AG08395 (cell line): ENCODE results near the gene DGCR2.
"Not testable (repeated sequence)": the region's sequence is repeated elsewhere in the genome, so short reads cannot be mapped to it uniquely, and the experiment has no call there.

ENCODE experiments used
- DNase-seq: peaks from one replicate; pipeline ENCODE4 v3.0.0; 2012; ENCODE audit warnings: mixed read lengths, low spot score

Gene DGCR2

DNA sequence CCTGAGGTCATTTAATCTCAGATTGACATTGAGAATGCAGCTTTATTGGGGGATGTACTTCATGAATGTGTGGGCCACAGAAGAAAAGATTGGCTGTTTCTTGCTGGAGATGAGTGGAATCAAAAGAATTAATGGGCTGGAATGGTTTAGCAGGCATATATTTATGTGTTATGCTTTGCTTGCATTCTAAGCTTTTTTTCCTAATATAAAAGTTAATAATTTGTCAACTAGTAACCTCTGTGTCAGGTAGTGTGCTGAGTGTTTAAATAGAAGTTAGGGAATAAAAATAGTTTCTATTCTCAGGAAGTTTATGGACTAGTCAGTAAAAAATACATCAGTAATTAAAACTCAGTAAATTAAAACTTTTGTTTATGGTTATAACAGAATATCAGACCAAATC, 118.7 kb downstream of the DGCR2 start:
- no peak for DNase-seq

DNA sequence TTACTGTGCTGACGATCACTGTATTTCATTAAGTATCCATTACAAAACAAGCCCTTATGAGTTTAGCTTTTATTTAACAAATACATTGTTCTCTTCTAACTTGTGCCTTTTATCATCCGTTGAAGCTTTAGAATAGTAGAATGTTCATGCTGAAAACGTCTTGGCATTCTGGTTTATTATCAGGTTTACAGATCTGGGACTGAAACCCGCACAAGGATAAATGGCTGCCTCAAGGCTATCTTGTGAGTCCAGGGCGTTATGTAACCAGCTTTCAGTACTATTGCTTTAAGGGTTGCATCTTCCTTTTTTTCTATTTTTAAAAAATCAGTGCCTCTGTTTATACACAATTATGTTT, 119.6 kb downstream of the DGCR2 start:
- no peak for DNase-seq

DNA sequence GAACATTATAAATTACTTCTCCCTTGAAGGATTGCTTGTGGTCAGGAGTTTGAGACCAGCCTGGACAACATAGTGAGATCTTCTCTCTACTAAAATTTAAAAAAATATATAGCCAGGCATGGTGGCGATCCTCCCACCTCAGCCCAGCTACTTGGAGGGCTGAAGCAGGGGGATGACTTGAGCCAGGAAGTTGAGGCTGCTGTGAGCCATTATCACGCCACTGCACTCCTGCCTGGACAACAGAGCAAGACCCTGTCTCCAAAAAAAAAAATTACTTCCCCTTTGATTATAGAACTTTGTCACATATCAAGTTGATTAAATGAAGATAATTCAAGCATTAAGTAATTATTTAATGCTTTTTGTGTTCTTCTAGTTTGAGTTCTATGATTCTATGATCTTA, 121.0 kb downstream of the DGCR2 start:
- no peak for DNase-seq

DNA sequence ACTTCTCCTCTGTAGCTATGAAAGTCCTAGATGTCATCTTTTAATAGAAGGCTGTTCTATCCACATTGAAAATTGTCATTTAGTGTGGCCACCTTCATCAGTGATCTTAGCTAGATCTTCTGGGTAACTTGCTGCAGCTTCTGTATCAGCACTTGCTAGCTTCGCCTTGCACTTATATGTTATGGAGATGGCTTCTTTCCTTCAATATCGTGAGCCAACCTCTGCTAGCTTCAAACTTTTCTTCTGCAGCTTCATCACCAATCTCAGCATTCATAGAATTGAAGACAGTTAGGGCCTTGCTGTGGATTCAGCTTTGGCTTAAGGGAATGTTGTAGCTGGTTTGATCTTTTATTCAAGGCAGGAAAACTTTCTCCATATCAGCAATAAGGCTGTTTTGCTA, 122.1 kb downstream of the DGCR2 start:
- not testable (repeated sequence) for DNase-seq

DNA sequence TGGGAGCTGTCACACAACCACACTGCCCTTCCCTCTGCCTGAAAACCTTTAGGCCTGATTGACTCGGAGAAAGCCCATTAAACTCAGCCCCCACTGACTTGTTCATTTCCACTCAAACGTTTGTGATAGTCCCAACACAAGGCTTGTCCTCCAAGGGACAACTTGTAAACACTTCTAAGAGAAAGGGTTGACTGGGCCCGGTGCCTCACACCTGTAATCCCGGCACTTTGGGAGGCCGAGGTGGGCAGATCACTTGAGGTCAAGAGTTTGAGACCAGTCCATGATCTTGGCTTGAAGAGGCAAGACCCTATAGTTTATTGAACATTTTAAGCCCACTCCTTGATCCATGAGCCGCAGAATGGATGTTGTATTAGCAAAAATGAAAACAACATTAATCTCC, 122.8 kb downstream of the DGCR2 start:
- DNase-seq = no peak

DNA sequence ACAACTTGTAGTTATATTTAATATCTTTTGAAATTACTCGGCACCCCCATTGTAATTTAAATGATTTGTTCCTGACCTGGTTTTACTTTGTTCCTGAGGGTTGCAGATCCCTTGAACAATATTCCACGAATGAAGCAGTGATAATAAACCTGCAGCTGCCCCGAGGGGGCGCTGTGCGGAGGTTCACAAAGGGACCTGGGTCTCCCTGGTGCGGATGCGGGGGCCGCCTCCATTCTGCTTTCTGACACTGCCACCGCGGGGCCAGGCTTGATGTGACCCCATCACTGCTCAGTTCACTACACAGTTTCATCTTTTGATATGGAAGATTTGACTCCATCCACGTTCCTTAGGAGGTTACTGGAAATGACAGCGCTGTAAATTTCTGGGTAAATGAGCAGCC, 123.2 kb downstream of the DGCR2 start:
- DNase-seq = no peak

DNA sequence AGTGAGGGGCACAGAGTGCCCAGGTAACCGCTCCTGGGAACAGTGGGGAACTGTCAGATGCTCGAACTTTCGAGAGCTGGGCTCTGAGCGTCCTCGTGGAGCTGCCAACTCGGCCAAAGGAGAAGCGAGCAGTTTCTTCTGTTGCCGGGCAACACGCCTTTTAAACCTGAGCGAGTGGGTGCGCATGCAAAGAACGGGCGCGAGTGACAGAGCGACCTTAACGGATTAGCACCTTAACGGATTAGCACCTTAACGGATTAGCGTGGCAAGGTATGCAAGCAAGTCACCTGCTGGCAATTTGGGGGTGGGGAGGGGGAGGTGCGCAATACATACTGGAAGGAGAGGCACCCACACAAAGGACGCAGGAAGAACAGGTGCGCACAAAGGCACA, 124.3 kb downstream of the DGCR2 start:
- no peak for DNase-seq

DNA sequence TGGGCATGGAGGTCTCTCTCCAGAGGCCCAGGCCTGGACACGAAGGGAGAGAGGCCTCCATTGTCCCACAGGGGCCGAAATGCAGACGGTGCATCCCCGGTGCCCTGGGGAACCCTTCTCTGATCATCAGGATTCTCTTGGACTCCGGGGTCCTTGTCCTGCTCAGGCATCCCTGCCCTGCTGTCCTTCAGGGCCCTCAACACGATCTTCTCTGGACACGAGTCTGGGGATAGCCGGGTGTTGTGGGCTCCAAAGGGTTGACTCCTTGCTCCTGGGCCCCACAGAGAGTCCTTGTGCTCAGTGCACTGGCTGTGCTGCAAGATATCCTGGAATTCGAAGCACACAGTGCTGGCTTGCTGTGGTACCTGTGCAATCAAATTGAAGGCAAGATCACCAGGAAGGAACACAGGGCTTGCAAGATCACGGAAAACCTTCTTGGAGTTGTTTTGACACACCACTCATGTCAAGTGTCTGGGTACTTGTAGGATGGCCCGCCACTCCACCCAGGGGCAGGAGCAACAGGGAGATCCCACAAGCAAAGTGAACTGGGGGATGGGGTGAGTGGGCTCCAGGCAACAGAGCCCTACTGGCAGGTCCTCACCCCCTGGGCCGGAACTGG, 124.8 kb downstream of the DGCR2 start:
- no peak for DNase-seq

DNA sequence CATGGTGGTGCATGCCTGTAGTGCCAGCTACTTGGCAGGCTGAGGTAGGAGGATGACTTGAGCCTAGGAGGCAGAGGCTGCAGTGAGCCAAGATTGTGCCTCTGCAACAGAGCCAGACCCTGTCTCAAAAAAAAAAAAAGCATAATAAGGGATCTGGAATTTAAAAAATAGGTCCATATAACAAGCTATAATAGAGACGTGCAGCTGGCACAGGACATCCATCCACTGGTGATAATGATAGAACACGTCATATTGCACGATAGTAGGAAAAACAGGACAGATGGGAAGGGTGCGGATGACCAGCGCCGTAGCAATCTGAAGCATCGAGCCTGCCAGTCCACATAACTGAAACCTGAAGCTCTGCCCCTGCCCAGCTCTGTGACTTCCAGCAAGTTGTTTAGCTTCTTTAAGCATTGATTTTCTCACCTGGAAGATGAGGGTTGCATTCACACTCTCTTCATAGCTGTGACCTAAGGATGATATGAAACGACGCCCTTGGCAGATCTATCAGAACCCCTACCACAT, 125.8 kb downstream of the DGCR2 start:
- DNase-seq = no peak

DNA sequence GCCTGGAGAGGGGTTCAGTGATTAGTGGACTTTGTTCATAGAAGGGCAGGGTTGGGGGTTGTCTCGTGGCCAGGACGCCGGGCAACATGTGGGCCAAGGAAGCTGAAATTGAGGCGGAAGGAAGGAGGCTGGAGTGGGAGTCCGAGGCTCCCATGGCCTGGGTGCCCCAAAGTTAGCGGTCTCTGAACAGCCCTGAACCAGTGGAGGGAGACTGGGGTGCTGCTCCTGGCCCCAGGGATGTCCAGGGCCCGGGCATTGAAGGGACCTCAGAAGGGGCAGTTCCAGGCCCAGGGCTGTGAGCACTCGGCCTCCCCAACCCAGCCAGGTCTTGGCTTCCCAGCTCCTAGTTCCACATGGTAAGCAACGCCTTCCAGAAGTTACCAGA, 126.9 kb downstream of the DGCR2 start:
- DNase-seq = no peak

DNA sequence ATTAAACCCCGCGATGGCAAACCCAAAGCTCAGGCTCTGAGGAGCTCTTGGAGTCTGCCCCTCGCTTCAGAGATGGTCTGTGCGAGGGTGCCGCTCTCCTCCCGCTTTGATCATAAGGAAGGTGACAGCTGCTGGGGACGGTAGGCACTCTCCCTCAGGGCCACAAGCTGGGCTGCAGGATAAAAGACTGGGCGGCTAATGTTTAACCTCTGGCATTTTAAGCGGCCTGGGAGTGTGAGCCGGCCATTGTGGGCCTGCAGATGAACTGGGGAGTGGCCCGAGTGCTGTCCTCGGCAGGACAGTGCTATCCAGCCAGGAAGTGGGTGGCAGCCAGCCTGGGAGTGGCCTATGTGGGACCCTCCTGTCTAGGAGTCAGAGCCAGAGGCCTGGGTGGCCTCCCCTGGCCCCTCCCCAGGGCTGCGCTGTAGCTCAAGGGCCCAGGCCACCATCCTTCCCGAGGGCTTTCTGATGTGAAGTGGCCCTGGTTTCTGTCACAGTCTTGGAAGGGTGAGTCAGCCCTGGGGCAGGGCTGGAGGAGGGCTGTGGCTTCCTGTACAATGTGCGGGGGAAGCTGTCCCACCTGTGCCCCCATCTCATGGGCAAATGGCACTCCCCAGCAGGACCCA, 127.4 kb downstream of the DGCR2 start:
- DNase-seq = no peak

DNA sequence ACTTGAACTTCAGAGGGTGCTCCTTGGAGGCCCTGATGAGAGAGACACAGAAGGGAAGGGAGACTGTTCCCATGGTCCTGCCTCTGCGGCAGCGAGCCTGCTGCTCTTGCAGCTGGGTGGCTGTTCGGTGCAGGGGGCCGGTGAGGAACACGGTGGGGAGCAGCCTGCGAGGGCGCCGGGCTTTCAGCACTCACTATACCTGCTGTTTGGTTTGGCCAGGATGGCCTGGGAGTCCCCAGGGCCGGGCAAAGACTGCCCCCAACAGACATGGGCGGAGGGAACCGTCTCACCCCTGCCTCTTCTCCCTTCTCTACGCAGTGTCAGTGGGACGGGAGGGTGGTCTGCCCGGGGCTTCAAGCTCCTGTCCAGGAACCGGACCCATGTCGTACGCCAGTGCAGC, 128.2 kb downstream of the DGCR2 start:
- DNase-seq = no peak

DNA sequence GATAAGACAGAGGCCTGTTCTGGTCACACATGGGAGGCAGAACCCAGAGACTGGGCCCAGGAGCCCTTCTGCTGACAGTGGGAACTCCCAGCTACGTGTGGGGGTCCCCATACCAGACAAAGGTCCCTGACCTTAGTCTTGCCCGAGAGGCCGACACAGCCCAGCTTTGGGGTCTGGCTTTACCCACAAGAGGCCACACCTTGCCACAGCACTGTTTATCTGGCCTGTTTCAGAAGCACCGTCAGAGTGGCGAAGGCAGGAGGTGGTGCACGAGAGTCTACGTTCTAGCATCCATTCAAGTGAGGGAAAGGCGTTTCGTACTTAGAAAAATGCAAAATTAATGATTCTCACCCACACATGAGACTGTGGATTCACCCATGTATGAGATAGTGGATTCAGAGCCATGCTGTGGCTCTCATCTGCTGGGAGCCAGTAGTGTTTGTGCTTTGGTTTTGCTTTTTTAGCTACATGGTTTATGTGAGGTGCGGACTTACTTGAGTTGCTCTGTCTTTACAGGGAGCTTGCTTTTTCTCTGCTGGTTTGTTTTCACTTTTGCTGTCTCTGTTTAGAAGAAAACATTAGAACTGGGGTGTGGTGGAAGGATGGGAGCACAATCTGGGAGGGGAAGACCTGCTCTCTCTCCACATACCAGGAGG, 129.5 kb downstream of the DGCR2 start:
- DNase-seq = no peak

DNA sequence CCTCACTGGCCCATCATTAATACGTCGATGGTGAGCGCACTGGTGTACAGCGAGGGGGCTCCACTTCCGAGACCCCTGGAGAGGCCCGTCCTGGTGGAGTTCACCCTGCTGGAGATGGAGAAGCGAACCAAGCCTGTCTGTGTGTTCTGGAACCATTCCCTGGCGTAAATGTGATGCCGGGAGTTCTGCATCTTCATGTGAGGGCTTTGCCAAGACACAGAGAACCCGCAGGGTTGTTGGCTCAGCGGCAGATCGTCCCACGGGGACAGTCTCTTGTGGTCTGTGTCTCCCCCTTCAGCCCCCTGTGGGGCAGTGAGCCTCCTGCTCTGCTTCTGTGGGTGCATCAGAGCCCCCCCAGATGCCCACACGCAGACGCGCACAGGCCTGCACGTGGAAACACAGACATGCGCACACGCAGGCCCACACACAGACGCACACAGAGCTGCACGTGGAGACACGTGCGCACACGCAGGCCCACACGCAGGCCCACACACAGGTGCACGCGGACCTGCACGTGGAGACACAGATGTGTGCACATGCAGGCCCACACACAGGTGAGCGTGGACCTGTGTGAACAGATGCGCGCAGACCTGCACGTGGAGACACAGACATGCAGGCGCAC, 130.3 kb downstream of the DGCR2 start:
- DNase-seq = no peak

DNA sequence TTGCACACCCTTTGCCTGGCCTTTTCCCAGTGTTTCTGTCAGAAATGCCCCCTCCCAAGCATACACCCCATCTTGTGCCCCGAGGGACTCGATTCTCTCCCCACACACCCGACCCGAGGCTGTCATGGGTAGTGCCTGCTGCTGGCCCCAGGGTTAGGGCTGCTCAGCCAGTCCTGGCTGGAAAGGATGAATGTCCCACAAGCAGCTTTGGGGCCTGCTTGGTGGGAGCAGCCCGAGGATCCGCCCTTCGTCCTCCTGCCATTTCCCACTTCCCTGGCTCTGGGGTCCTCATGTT, 131.1 kb downstream of the DGCR2 start:
- no peak for DNase-seq

DNA sequence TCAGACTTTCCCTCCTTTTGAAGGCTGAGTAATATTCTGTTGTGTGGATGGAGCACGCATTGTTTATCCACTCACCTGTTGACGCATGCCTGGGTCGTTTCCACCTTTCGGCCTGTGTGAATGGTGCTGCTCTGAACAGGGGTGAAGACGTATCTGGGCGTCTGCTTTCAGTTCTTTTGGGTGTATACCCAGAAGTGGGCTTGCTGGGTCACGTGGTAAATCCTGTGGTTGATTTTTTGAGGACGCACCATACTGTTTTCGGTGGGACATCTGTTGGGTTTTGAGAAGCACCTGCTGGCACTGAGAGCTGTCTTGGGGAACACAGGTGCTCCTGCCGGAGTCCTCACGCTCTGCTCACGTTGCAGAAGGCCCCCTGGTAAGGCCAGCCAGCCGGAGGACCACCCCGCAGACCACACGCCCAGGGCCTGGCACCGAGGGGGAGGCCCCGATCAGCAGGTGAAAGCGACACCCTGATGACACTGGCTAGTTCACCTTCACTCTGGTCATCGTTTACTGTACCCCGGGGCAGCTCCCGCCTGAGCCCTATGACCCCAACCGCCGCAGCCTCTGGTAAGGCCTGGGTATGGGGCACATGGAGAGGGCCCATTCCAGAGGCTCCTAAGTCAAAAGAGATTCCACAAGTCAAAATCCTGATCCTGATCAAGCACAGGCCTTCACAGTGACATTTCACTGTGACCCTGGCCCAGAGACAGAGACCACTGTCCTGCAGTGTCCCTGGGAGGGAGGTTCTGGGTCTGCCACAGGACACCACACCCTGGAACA, 131.7 kb downstream of the DGCR2 start:
- no peak for DNase-seq

DNA sequence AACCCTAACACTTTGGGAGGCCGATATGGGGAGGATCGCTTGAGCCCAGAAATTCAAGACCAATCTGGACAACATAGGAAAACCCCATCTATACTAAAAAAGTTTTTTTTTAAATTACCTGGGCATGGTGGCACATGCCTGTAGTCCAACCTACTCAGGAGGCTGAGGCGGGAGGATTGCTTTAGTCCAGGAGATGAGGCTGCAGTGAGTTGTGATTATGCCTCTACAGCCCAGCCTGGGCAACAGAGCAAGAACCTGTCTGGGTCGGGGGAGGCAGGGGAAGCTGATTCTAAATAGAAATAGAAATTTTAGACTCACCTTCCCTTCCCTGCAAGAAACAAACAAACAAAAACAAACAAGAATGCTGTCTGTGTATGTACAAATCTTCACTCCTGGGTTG, 133.3 kb downstream of the DGCR2 start:
- no peak for DNase-seq

DNA sequence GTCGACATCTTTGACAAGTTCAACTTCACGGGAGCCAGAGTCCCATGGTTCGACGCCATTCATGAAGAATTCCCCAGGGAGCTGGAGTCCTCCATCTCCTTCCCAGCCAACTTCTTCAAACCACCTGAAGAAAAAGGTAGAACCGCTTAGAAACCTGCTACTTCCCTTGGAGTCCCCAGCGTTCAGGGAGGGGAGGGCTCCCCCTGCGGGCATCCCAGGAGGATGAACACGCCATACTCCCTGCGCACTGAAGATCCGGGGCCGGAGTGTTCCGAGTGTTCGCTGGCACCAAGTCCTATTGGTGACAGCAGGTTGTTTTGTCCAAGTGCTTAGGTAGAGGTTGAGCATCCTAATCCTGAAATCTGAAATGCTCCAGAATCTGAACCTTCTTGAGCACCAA, 134.4 kb downstream of the DGCR2 start:
- DNase-seq = peak; percentile 48

DNA sequence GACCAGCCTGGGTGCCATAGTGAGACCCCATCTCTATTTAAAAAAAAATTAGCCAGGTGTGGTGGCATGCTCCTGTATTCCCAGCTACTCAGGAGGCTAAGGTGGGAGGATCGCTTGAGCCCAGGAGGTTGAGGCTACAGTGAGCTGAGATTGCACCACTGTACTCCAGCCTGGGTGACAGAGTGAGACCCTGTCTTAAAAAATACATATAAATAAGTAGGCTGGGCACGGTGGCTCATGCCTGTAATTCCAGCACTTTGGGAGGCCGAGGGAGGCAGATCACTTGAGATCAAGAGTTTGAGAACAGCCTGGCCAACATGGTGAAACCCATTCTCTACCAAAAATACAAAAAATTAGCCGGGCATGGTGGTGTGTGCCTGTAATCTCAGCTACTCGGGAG, 135.1 kb downstream of the DGCR2 start:
- DNase-seq = not testable (repeated sequence)
